ENCODE results near the gene BBS4. TPM values are rescaled to one million over a fixed set of nuclear protein-coding genes. Genes with fewer than 3 reads are reported as not detected.
"Not testable (repeated sequence)": the region's sequence is repeated elsewhere in the genome, so short reads cannot be mapped to it uniquely, and the experiment has no call there.

Gene BBS4
- total RNA-seq, 1 donor from 2014 or later = 17.0 TPM

- Mint-ChIP-seq H3K9me3 (ENCODE audit: unreplicated experiment) (no peaks in the 10 kb centered on the region), H3K4me3 (ENCODE audit: unreplicated experiment) (no peak overlapping the region), H3K36me3 (ENCODE audit: low read depth, unreplicated experiment) (no peaks in the 10 kb centered on the region), H3K4me1 (ENCODE audit: unreplicated experiment) (peaks cover 3% of the 10 kb centered on the region), H3K27me3 (ENCODE audit: unreplicated experiment) (no peaks in the 10 kb centered on the region), H3K27ac (ENCODE audit: unreplicated experiment) (no peak overlapping the region)
- TF ChIP-seq CTCF (IDR thresholded peaks at IDR 0.05; ENCODE audit: unreplicated experiment) = no peak
- no peak for DNase-seq (ENCODE audit: low spot score)
These were observed 14.1 kb downstream of the BBS4 start for GRCh38 chr15:72700076-72700475.

- TF ChIP-seq CTCF (IDR thresholded peaks at IDR 0.05; ENCODE audit: unreplicated experiment) = no peak
- H3K4me3 Mint-ChIP-seq (ENCODE audit: unreplicated experiment) = no peak overlapping the region
- no peak overlapping the region for H3K27ac Mint-ChIP-seq (ENCODE audit: unreplicated experiment)
- H3K4me1 Mint-ChIP-seq (ENCODE audit: unreplicated experiment) = peaks cover 8% of the 10 kb centered on the region
- no peaks in the 10 kb centered on the region for H3K9me3 Mint-ChIP-seq (ENCODE audit: unreplicated experiment)
- H3K36me3 Mint-ChIP-seq (ENCODE audit: low read depth, unreplicated experiment) = no peaks in the 10 kb centered on the region
- no peak for DNase-seq (ENCODE audit: low spot score)
- H3K27me3 Mint-ChIP-seq (ENCODE audit: unreplicated experiment) = peaks cover 3% of the 10 kb centered on the region
These were observed 20.3 kb downstream of the BBS4 start for GRCh38 chr15:72706266-72706665.

- not testable (repeated sequence) for H3K9me3 Mint-ChIP-seq (ENCODE audit: unreplicated experiment); DNase-seq (ENCODE audit: low spot score); H3K4me3 Mint-ChIP-seq (ENCODE audit: unreplicated experiment); H3K27me3 Mint-ChIP-seq (ENCODE audit: unreplicated experiment); H3K36me3 Mint-ChIP-seq (ENCODE audit: low read depth, unreplicated experiment); H3K4me1 Mint-ChIP-seq (ENCODE audit: unreplicated experiment); H3K27ac Mint-ChIP-seq (ENCODE audit: unreplicated experiment)
These were observed 22.7 kb downstream of the BBS4 start for GRCh38 chr15:72708551-72709303.

- peak; percentile 66 for DNase-seq (ENCODE audit: low spot score)
- no peaks in the 10 kb centered on the region for H3K9me3 Mint-ChIP-seq (ENCODE audit: unreplicated experiment)
- no peaks in the 10 kb centered on the region for H3K4me1 Mint-ChIP-seq (ENCODE audit: unreplicated experiment)
- TF ChIP-seq CTCF (IDR thresholded peaks at IDR 0.05; ENCODE audit: unreplicated experiment) = peak; percentile 81
- no peaks in the 10 kb centered on the region for H3K36me3 Mint-ChIP-seq (ENCODE audit: low read depth, unreplicated experiment)
- H3K4me3 Mint-ChIP-seq (ENCODE audit: unreplicated experiment) = no peak overlapping the region
- peaks cover 2% of the 10 kb centered on the region for H3K27me3 Mint-ChIP-seq (ENCODE audit: unreplicated experiment)
- H3K27ac Mint-ChIP-seq (ENCODE audit: unreplicated experiment) = no peak overlapping the region
These were observed 36.2 kb downstream of the BBS4 start for GRCh38 chr15:72722071-72722696.

- no peak overlapping the region for H3K27ac Mint-ChIP-seq (ENCODE audit: unreplicated experiment)
- peaks cover 2% of the 10 kb centered on the region for H3K27me3 Mint-ChIP-seq (ENCODE audit: unreplicated experiment)
- no peak for DNase-seq (ENCODE audit: low spot score)
- H3K4me3 Mint-ChIP-seq (ENCODE audit: unreplicated experiment) = no peak overlapping the region
- no peak for TF ChIP-seq CTCF (IDR thresholded peaks at IDR 0.05; ENCODE audit: unreplicated experiment)
- no peaks in the 10 kb centered on the region for H3K36me3 Mint-ChIP-seq (ENCODE audit: low read depth, unreplicated experiment)
- H3K9me3 Mint-ChIP-seq (ENCODE audit: unreplicated experiment) = no peaks in the 10 kb centered on the region
- H3K4me1 Mint-ChIP-seq (ENCODE audit: unreplicated experiment) = peaks cover 2% of the 10 kb centered on the region
These were observed 38.0 kb downstream of the BBS4 start for GRCh38 chr15:72724028-72724427.
